HEK293 (cell line): ENCODE results near the gene CLIP3.

ENCODE experiments used
- CTCF ChIA-PET: fragments of 350-600 bp; formaldehyde crosslinking; extraction: SDS; loops from one replicate; lab custom pipeline; 2021; ENCODE audit warnings: antibody characterized with exemption; lab: Yijun Ruan, JAX
- POLR2A ChIA-PET: fragments of 300-600 bp; formaldehyde crosslinking; extraction: SDS; loops from one replicate; lab custom pipeline; 2020; ENCODE audit warnings: antibody characterized with exemption, inconsistent platforms; lab: Yijun Ruan, JAX
- H3K27ac ChIP-seq: fragments of 200-500 bp; sonication (Bioruptor generic); 2 replicates; pipeline ENCODE4 v1.5.1; 2014; ENCODE audit warnings: low read depth, low read length, control low read depth, inconsistent platforms; ENCODE audit errors: extremely low read depth
- H3K36me3 ChIP-seq, 2 experiments: fragments of 200-500 bp in 1 of 2; sonication (Bioruptor generic) in 1 of 2; 1 replicate in 1 of 2; 2 replicates in 1 of 2; pipeline ENCODE4 v1.5.1; 2014 to 2017; ENCODE audit warnings: inconsistent platforms in 2 of 2, low read length in 2 of 2; ENCODE audit not compliant: control insufficient read depth in 2 of 2, insufficient read depth in 1 of 2
- H3K4me1 ChIP-seq: fragments of 200-500 bp; sonication (Bioruptor generic); 2 replicates; pipeline ENCODE4 v1.5.1; 2014; ENCODE audit warnings: mild to moderate bottlenecking, low read length, inconsistent platforms; ENCODE audit not compliant: control insufficient read depth, insufficient read depth
- H3K4me3 ChIP-seq: 2 replicates; pipeline ENCODE4 v1.5.1; 2011; ENCODE audit warnings: low read depth, mild to moderate bottlenecking, control low read depth, low read length, moderate library complexity
- H3K9me3 ChIP-seq: fragments of 200-500 bp; sonication (Bioruptor generic); 2 replicates; pipeline ENCODE4 v1.5.1; 2014; ENCODE audit warnings: low read depth, low read length, inconsistent platforms; ENCODE audit not compliant: control insufficient read depth, insufficient read depth
- BCL11B ChIP-seq: fragments of 450-650 bp; formaldehyde crosslinking; IDR thresholded peaks from 2 replicates; pipeline ENCODE4 v1.5.1; 2016; ENCODE audit warnings: low read depth, missing biosample characterization, missing genetic modification characterization
- CTCF ChIP-seq: fragments of 450-650 bp; formaldehyde crosslinking; IDR thresholded peaks from 2 replicates; pipeline ENCODE4 v1.5.1; 2016; ENCODE audit warnings: missing biosample characterization, missing genetic modification characterization
- GLI2 ChIP-seq: fragments of 450-650 bp; formaldehyde crosslinking; IDR thresholded peaks from 2 replicates; pipeline ENCODE4; 2017; ENCODE audit warnings: missing biosample characterization, missing genetic modification characterization, low read depth, borderline replicate concordance
- IKZF3 ChIP-seq: fragments of 450-650 bp; IDR thresholded peaks from 2 replicates; pipeline ENCODE4 v1.5.0; 2018; ENCODE audit warnings: missing biosample characterization, mild to moderate bottlenecking, missing genetic modification characterization, moderate library complexity
- PRDM4 ChIP-seq: fragments of 450-650 bp; formaldehyde crosslinking; IDR thresholded peaks from 2 replicates; pipeline ENCODE4 v1.5.1; 2017; ENCODE audit warnings: missing biosample characterization, missing genetic modification characterization
- SCRT2 ChIP-seq: fragments of 450-650 bp; formaldehyde crosslinking; IDR thresholded peaks from 2 replicates; pipeline ENCODE4 v1.5.1; 2016; ENCODE audit warnings: missing biosample characterization, missing genetic modification characterization
- SETDB1 ChIP-seq: IDR thresholded peaks from one replicate; pipeline ENCODE4 v1.6.1; 2017; ENCODE audit warnings: mild to moderate bottlenecking, low read length, moderate library complexity, mixed read lengths; ENCODE audit not compliant: insufficient read length
- ZNF121 ChIP-seq: fragments of 450-650 bp; formaldehyde crosslinking; IDR thresholded peaks from 2 replicates; pipeline ENCODE4 v1.5.1; 2016; ENCODE audit warnings: missing biosample characterization, missing genetic modification characterization
- ZNF341 ChIP-seq: fragments of 450-650 bp; formaldehyde crosslinking; IDR thresholded peaks from 2 replicates; pipeline ENCODE4; 2016; ENCODE audit warnings: low read depth, missing biosample characterization, missing genetic modification characterization
- ZNF404 ChIP-seq: fragments of 450-650 bp; formaldehyde crosslinking; IDR thresholded peaks from 2 replicates; pipeline ENCODE4 v1.5.1; 2017; ENCODE audit warnings: missing biosample characterization, missing genetic modification characterization
- ZNF488 ChIP-seq: fragments of 450-650 bp; formaldehyde crosslinking; IDR thresholded peaks from 2 replicates; pipeline ENCODE4 v1.5.1; 2016; ENCODE audit warnings: missing biosample characterization, missing genetic modification characterization
- ZNF501 ChIP-seq: fragments of 450-650 bp; formaldehyde crosslinking; IDR thresholded peaks from 2 replicates; pipeline ENCODE4 v1.5.1; 2016; ENCODE audit warnings: missing biosample characterization, missing genetic modification characterization
- ZNF549 ChIP-seq: fragments of 450-650 bp; IDR thresholded peaks from 2 replicates; pipeline ENCODE4 v1.5.1; 2018; ENCODE audit warnings: missing biosample characterization, missing genetic modification characterization, mild to moderate bottlenecking, inconsistent platforms, moderate library complexity
- ZNF610 ChIP-seq: fragments of 450-650 bp; formaldehyde crosslinking; IDR thresholded peaks from 2 replicates; pipeline ENCODE4 v1.5.1; 2016; ENCODE audit warnings: missing biosample characterization, missing genetic modification characterization, borderline replicate concordance
- ZNF623 ChIP-seq: fragments of 450-650 bp; formaldehyde crosslinking; IDR thresholded peaks from 2 replicates; pipeline ENCODE4 v1.5.1; 2016; ENCODE audit warnings: missing biosample characterization, missing genetic modification characterization
- ZNF629 ChIP-seq: fragments of 450-650 bp; formaldehyde crosslinking; IDR thresholded peaks from 2 replicates; pipeline ENCODE4 v1.5.1; 2017; ENCODE audit warnings: missing biosample characterization, missing genetic modification characterization
- ZNF639 ChIP-seq: fragments of 450-650 bp; formaldehyde crosslinking; IDR thresholded peaks from 2 replicates; pipeline ENCODE4 v1.5.1; 2016; ENCODE audit warnings: missing biosample characterization, missing genetic modification characterization
- ZNF645 ChIP-seq: fragments of 450-650 bp; formaldehyde crosslinking; IDR thresholded peaks from 2 replicates; pipeline ENCODE4; 2016; ENCODE audit warnings: missing biosample characterization, missing genetic modification characterization
- ZNF654 ChIP-seq: fragments of 450-650 bp; formaldehyde crosslinking; IDR thresholded peaks from 2 replicates; pipeline ENCODE4 v1.5.1; 2016; ENCODE audit warnings: low read depth, missing biosample characterization, missing genetic modification characterization
- ZNF660 ChIP-seq: fragments of 450-650 bp; IDR thresholded peaks from 2 replicates; pipeline ENCODE4 v1.5.1; 2018; ENCODE audit warnings: missing biosample characterization, mild to moderate bottlenecking, missing genetic modification characterization
- ZSCAN16 ChIP-seq: fragments of 450-650 bp; formaldehyde crosslinking; IDR thresholded peaks from 2 replicates; pipeline ENCODE4 v1.5.1; 2016; ENCODE audit warnings: missing biosample characterization, missing genetic modification characterization

CLIP3 gene

GRCh38 chr19:36001605-36002004 lies 31.1 kb downstream of the CLIP3 start:
- TF ChIP-seq SETDB1 = no peak
- no peak for TF ChIP-seq GLI2 (tag by site-specific recombination)
- TF ChIP-seq ZNF654 (tag by site-specific recombination) = no peak
- TF ChIP-seq ZNF501 (tag by site-specific recombination) = no peak
- no peak for TF ChIP-seq CTCF
- TF ChIP-seq, all 188 proteins: peak for 0
- no peak overlapping the region for H3K4me3 ChIP-seq
- peaks cover 38 to 74% of the 10 kb centered on the region in 2 experiments for H3K36me3 ChIP-seq
- H3K4me1 ChIP-seq = peaks cover 11% of the 10 kb centered on the region
- ChIA-PET POLR2A (interaction anchor here (0.9 to 6.4 kb wide), 3 partner anchors 11 to 52 kb away, joined by 3 to 37 read pairs (median 4); partner anchors contain the start of gene ALKBH6), CTCF (interaction anchor here (0.6 to 2.1 kb wide), 3 partner anchors 10 to 12 kb away, joined by 3 to 10 read pairs (median 4); partner anchors contain the start of gene ALKBH6)
- H3K9me3 ChIP-seq = no peaks in the 10 kb centered on the region; the same call in 1 of the 2 replicates
- H3K27ac ChIP-seq = no peak overlapping the region

GRCh38 chr19:35996777-35997176 lies 35.9 kb downstream of the CLIP3 start:
- TF ChIP-seq PRDM4 (tag by site-specific recombination) (peak; percentile 77), ZNF610 (tag by site-specific recombination) (no peak), ZNF341 (tag by site-specific recombination) (peak; percentile 40; the same call in 1 of the 2 replicates), ZNF623 (tag by site-specific recombination) (no peak; the same call in 1 of the 2 replicates), ZNF404 (tag by site-specific recombination) (no peak), ZNF488 (tag by site-specific recombination) (no peak), IKZF3 (0 out of 2 replicates have a peak, but pooled peaks have one; percentile 27)
- ChIA-PET POLR2A (interaction anchor here (0.6 to 2.2 kb wide), 6 partner anchors 11 to 127 kb away, joined by 3 to 12 read pairs (median 5); partner anchors contain the start of genes ALKBH6, SYNE4 and THAP8), CTCF (interaction anchor here (0.6 to 3.9 kb wide), 6 partner anchors 17 to 833 kb away, joined by 3 to 10 read pairs (median 6); partner anchors contain the start of gene ALKBH6)
- no peak overlapping the region for H3K4me3 ChIP-seq
- no peaks in the 10 kb centered on the region; the same call in 1 of the 2 replicates for H3K9me3 ChIP-seq
- peaks cover 33 to 48% of the 10 kb centered on the region in 2 experiments for H3K36me3 ChIP-seq
- peaks cover 21% of the 10 kb centered on the region for H3K4me1 ChIP-seq
- H3K27ac ChIP-seq = peak overlapping the region; percentile 84; the same call in 1 of the 2 replicates

GRCh38 chr19:35995048-35995993 lies 37.4 kb downstream of the CLIP3 start, which contains the start of gene SDHAF1:
TSS of gene SDHAF1 (plus strand) at chr19:35995188. CDS start at chr19:35995275, 87 bp downstream.
- H3K36me3 ChIP-seq = peaks cover 21 to 36% of the 10 kb centered on the region in 2 experiments
- ChIA-PET POLR2A (interaction anchor here (0.5 to 2.3 kb wide), 10 partner anchors 10 to 238 kb away, joined by 3 to 12 read pairs (median 4); partner anchors contain the start of genes ALKBH6, POLR2I, SYNE4 and TBCB), CTCF (interaction anchor here (0.5 to 3.9 kb wide), 15 partner anchors 18 to 439 kb away, joined by 3 to 11 read pairs (median 4); partner anchors contain the start of gene ALKBH6)
- peak within 1 kb of the TSS; percentile 84 for H3K27ac ChIP-seq
- H3K9me3 ChIP-seq = no peaks in the 10 kb centered on the region
- peak within 1 kb of the TSS; percentile 47 for H3K4me3 ChIP-seq
- peaks cover 21% of the 10 kb centered on the region for H3K4me1 ChIP-seq
- no peak for TF ChIP-seq ZNF639
- peak; percentile 80; the same call in 1 of the 2 replicates for TF ChIP-seq ZSCAN16 (tag by site-specific recombination)
- peak; percentile 76 for TF ChIP-seq ZNF121
- TF ChIP-seq BCL11B (tag by site-specific recombination) = peak; percentile 99
- TF ChIP-seq ZNF645 (tag by site-specific recombination) = no peak; the same call in 1 of the 2 replicates
- no peak for TF ChIP-seq ZNF549 (tag by site-specific recombination)
- peak; percentile 64 for TF ChIP-seq ZNF660 (tag by site-specific recombination)
- peak; percentile 97 for TF ChIP-seq ZNF629
- peak; percentile 65; the same call in 1 of the 2 replicates for TF ChIP-seq SCRT2 (tag by site-specific recombination)
